Tibial artery (tissue), 4 donors: ENCODE data around the gene MICALL2.

ENCODE experiments used
- DNase-seq, 2 donors: peaks; one replicate each; pipeline ENCODE4 v3.0.0-alpha.2; 2019
- H3K27ac ChIP-seq, 2 donors: fragments of 200-600 bp; sonication (generic) in 1 of 2; 1 replicate in 1 of 2; 2 replicates in 1 of 2; pipeline ENCODE4 v1.5.1; 2018 to 2019; ENCODE audit warnings: mild to moderate bottlenecking in 1 of 2
- H3K27me3 ChIP-seq, 2 donors: fragments of 200-600 bp; sonication (generic) in 1 of 2; one replicate each; pipeline versions ENCODE4 v1.5.1 to v1.6.0; 2016 to 2019
- H3K36me3 ChIP-seq, 3 donors: fragments of 200-600 bp; sonication (generic) in 2 of 3; one replicate each; pipeline ENCODE4 v1.5.1; 2016 to 2019; ENCODE audit warnings: mild to moderate bottlenecking in 2 of 3
- H3K4me1 ChIP-seq, 4 donors: fragments of 200-600 bp; sonication (generic) in 2 of 4; 1 replicate in 3 of 4; 2 replicates in 1 of 4; pipeline ENCODE4 v1.5.1; 2016 to 2019
- H3K4me3 ChIP-seq, 2 donors: fragments of 200-600 bp; sonication (generic) in 1 of 2; 1 replicate in 1 of 2; 2 replicates in 1 of 2; pipeline ENCODE4 v1.5.1; 2018 to 2019; ENCODE audit warnings: mild to moderate bottlenecking in 2 of 2
- H3K9me3 ChIP-seq, 3 donors: fragments of 200-600 bp; sonication (generic) in 1 of 3; one replicate each; pipeline ENCODE4 v1.5.1; 2016 to 2019
- intact Hi-C: fragments of 100-400 bp; cut with DNase I; formaldehyde crosslinking; loops from one replicate; pipeline ENCODE4 v1.15.0; 2023; ENCODE audit warnings: low total_unique reads
- TF ChIP-seq, protein P1 (sequence below), 2 experiments: fragments of 200-600 bp in 1 of 2; fragments of 450-650 bp in 1 of 2; IDR thresholded peaks; one replicate each; pipeline ENCODE4 v1.5.1; 2017 to 2019; ENCODE audit warnings: antibody characterized with exemption in 2 of 2, mild to moderate bottlenecking in 1 of 2, moderate library complexity in 1 of 2

MICALL2 gene

GRCh38 chr7:1485156-1485555, 25.9 kb upstream of the MICALL2 start:
- TF ChIP-seq, protein P1, sequence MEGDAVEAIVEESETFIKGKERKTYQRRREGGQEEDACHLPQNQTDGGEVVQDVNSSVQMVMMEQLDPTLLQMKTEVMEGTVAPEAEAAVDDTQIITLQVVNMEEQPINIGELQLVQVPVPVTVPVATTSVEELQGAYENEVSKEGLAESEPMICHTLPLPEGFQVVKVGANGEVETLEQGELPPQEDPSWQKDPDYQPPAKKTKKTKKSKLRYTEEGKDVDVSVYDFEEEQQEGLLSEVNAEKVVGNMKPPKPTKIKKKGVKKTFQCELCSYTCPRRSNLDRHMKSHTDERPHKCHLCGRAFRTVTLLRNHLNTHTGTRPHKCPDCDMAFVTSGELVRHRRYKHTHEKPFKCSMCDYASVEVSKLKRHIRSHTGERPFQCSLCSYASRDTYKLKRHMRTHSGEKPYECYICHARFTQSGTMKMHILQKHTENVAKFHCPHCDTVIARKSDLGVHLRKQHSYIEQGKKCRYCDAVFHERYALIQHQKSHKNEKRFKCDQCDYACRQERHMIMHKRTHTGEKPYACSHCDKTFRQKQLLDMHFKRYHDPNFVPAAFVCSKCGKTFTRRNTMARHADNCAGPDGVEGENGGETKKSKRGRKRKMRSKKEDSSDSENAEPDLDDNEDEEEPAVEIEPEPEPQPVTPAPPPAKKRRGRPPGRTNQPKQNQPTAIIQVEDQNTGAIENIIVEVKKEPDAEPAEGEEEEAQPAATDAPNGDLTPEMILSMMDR (IDR thresholded peaks at IDR 0.05): no peak
- Histone ChIP-seq H3K36me3 (peaks cover 85 to 100% (median 98%) of the 10 kb centered on the region in 3 donors), H3K4me3 (no peak overlapping the region), H3K27me3 (no peaks in the 10 kb centered on the region), H3K27ac (no peak overlapping the region), H3K9me3 (no peaks in the 10 kb centered on the region), H3K4me1 (no peaks in the 10 kb centered on the region)
- DNase-seq: no peak
- intact Hi-C loops: no loop called here

GRCh38 chr7:1484569-1484968, 25.3 kb upstream of the MICALL2 start:
- Histone ChIP-seq H3K27ac (no peak overlapping the region), H3K4me1 (no peaks in the 10 kb centered on the region), H3K27me3 (no peaks in the 10 kb centered on the region), H3K4me3 (no peak overlapping the region), H3K36me3 (peaks cover 84 to 100% (median 100%) of the 10 kb centered on the region in 3 donors), H3K9me3 (no peaks in the 10 kb centered on the region)
- TF ChIP-seq, protein P1 (IDR thresholded peaks at IDR 0.05): no peak
- DNase-seq: no peak
- intact Hi-C loops: no loop called here

- TF ChIP-seq, protein P1 (IDR thresholded peaks at IDR 0.05): no peak
- DNase-seq: no peak
- no peak overlapping the region for H3K27ac ChIP-seq
- intact Hi-C loops: no loop called here
- no peak overlapping the region for H3K4me3 ChIP-seq
- H3K9me3 ChIP-seq: no peaks in the 10 kb centered on the region
- peaks cover 77 to 100% (median 100%) of the 10 kb centered on the region in 3 donors for H3K36me3 ChIP-seq
- H3K4me1 ChIP-seq: no peaks in the 10 kb centered on the region
- H3K27me3 ChIP-seq: no peaks in the 10 kb centered on the region
These were observed 24.6 kb upstream of the MICALL2 start for GRCh38 chr7:1483536-1484505.

DNA sequence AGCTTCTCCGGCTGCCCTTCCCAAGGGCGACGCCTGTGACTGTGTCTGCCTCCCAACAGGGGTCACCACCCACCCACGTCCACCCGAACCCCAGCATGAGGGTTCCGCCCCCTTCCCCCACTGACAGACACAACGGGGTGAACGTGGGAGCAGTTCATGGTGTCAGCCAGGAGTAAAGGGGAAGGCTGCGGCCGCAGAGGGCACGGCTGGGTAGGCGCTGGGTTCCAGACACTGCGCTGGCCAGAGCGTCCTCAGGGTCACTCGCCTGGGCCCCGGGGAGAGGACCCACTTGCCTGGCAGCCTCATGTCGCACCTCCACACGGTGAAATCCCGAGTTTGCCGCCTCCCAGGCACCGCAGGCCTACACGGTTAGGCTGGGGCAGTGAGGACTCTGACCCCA, 23.8 kb upstream of the MICALL2 start:
- TF ChIP-seq, protein P1 (IDR thresholded peaks at IDR 0.05): no peak
- Histone ChIP-seq H3K4me1 (no peaks in the 10 kb centered on the region), H3K4me3 (no peak overlapping the region), H3K27me3 (no peaks in the 10 kb centered on the region), H3K36me3 (peaks cover 78 to 100% (median 100%) of the 10 kb centered on the region in 3 donors), H3K9me3 (no peaks in the 10 kb centered on the region), H3K27ac (no peak overlapping the region)
- no peak for DNase-seq
- intact Hi-C loops: no loop called here

GRCh38 chr7:1481300-1481699, 22.0 kb upstream of the MICALL2 start:
- no peaks in the 10 kb centered on the region for H3K9me3 ChIP-seq
- H3K4me1 ChIP-seq: no peaks in the 10 kb centered on the region
- TF ChIP-seq, protein P1 (IDR thresholded peaks at IDR 0.05): no peak
- no peak for DNase-seq
- intact Hi-C loops: no loop called here
- no peaks in the 10 kb centered on the region for H3K27me3 ChIP-seq
- no peak overlapping the region for H3K27ac ChIP-seq
- H3K4me3 ChIP-seq: no peak overlapping the region
- peaks cover 73 to 100% (median 100%) of the 10 kb centered on the region in 3 donors for H3K36me3 ChIP-seq
